Measurements from ENCODE around the gene RPTOR. TPM values are rescaled to one million over a fixed set of nuclear protein-coding genes. Genes with fewer than 3 reads are reported as not detected.

RPTOR gene
- polyA plus RNA-seq, 1 of the 3 experiments (the other 2 are of a cell fraction) = 14.9 TPM

DNA sequence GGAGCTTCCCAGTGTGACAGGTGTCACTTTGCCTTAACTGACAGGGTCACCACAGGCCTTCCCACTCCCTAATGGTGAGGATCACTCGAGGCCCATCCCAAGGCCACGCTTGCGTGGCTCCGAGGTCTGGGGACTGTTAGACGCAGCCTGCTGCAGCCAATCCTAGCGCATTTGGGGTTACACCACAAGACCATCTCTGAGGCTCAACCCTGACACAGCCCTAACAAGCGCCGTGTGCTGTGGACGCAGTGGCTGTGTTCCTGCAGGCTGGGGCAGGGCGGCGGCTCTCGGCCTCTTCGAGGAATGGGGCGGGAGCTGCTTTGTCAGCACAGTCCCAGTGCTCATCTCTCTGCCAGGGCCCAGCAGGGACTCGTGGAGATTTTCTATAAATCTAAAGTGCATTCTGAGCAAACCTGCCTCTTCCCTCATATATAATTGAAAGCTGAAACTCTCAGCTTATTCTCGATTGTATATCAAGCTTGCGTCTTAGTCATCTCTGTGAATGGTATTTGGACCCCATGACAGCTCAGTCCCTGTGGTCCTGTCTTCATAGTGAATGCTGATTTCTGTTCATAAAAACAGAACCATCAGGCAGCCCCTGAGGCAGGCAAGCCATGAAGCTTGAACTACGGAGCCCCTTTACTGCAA is 381.2 kb downstream of the RPTOR start:
- Histone ChIP-seq H3K4me2 (no peak overlapping the region), H3K27me3 (ENCODE audit: insufficient read depth) (no peaks in the 10 kb centered on the region), H4K20me1 (ENCODE audit: insufficient read depth) (no peaks in the 10 kb centered on the region), H3K36me3 (replicated peaks in 1 of 2; ENCODE audit: control insufficient read depth in 1 of 2, insufficient read depth in 2 of 2, low read length in 1 of 2) (peaks cover 12 to 62% of the 10 kb centered on the region in 2 experiments), H3K4me3 (ENCODE audit: low read depth in 2 of 2, low read length in 1 of 2) (no peak overlapping the region), H2AFZ (ENCODE audit: low read depth) (no peak overlapping the region), H3K79me2 (ENCODE audit: insufficient read depth) (no peaks in the 10 kb centered on the region), H3K4me1 (ENCODE audit: control insufficient read depth in 1 of 2, insufficient read depth in 2 of 2, low read depth in 1 of 2, low read length in 1 of 2) (no peaks in the 10 kb centered on the region), H3K9me2 (no peaks in the 10 kb centered on the region), H3F3A (replicated peaks; ENCODE audit: insufficient read depth) (no peaks in the 10 kb centered on the region), H3K9ac (no peak overlapping the region), H3K27ac (ENCODE audit: low read depth in 2 of 2, low read length in 1 of 2) (no peak overlapping the region), H3K9me3 (no peaks in the 10 kb centered on the region)
- ChIA-PET POLR2A (no interaction called here), CTCF (interaction anchor here (1.4 to 3.0 kb wide), 2 partner anchors 12 to 33 kb away, joined by 4 to 9 read pairs; no protein-coding TSS in a partner anchor)
- DNase-seq = no peak
- no peak for TF ChIP-seq EZH2phosphoT487 (IDR thresholded peaks at IDR 0.05; ENCODE audit: borderline replicate concordance, low read depth)
- TF ChIP-seq JUND (IDR thresholded peaks at IDR 0.05) = no peak
- no peak for TF ChIP-seq GABPA (IDR thresholded peaks at IDR 0.05; ENCODE audit: low read depth)
- TF ChIP-seq TEAD4 (IDR thresholded peaks at IDR 0.05; ENCODE audit: borderline replicate concordance, insufficient read depth) = no peak
- no peak for TF ChIP-seq NRF1 (IDR thresholded peaks at IDR 0.05; ENCODE audit: low read depth, low read length)
- TF ChIP-seq FOXM1 (IDR thresholded peaks at IDR 0.05; ENCODE audit: low read depth) = no peak
- no peak for TF ChIP-seq FOXJ3 (CRISPR knock-in tag; IDR thresholded peaks at IDR 0.05)
- TF ChIP-seq, protein P1, sequence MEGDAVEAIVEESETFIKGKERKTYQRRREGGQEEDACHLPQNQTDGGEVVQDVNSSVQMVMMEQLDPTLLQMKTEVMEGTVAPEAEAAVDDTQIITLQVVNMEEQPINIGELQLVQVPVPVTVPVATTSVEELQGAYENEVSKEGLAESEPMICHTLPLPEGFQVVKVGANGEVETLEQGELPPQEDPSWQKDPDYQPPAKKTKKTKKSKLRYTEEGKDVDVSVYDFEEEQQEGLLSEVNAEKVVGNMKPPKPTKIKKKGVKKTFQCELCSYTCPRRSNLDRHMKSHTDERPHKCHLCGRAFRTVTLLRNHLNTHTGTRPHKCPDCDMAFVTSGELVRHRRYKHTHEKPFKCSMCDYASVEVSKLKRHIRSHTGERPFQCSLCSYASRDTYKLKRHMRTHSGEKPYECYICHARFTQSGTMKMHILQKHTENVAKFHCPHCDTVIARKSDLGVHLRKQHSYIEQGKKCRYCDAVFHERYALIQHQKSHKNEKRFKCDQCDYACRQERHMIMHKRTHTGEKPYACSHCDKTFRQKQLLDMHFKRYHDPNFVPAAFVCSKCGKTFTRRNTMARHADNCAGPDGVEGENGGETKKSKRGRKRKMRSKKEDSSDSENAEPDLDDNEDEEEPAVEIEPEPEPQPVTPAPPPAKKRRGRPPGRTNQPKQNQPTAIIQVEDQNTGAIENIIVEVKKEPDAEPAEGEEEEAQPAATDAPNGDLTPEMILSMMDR (IDR thresholded peaks at IDR 0.05) = no peak
- no peak for TF ChIP-seq FOSL2 (IDR thresholded peaks at IDR 0.05; ENCODE audit: borderline replicate concordance, low read depth)
- no peak for TF ChIP-seq EP300 (IDR thresholded peaks at IDR 0.05; ENCODE audit: borderline replicate concordance in 1 of 2, low read depth in 1 of 2, low read length in 1 of 2)
- no peak for TF ChIP-seq MXI1 (IDR thresholded peaks at IDR 0.05; ENCODE audit: low read depth, low read length)
- TF ChIP-seq ELF1 (IDR thresholded peaks at IDR 0.05) = no peak
- TF ChIP-seq GATA2 (CRISPR knock-in tag; IDR thresholded peaks at IDR 0.05) = no peak
- TF ChIP-seq, protein P2, sequence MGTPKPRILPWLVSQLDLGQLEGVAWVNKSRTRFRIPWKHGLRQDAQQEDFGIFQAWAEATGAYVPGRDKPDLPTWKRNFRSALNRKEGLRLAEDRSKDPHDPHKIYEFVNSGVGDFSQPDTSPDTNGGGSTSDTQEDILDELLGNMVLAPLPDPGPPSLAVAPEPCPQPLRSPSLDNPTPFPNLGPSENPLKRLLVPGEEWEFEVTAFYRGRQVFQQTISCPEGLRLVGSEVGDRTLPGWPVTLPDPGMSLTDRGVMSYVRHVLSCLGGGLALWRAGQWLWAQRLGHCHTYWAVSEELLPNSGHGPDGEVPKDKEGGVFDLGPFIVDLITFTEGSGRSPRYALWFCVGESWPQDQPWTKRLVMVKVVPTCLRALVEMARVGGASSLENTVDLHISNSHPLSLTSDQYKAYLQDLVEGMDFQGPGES (IDR thresholded peaks at IDR 0.05; ENCODE audit: low read depth, low read length) = no peak
- TF ChIP-seq, protein P3, sequence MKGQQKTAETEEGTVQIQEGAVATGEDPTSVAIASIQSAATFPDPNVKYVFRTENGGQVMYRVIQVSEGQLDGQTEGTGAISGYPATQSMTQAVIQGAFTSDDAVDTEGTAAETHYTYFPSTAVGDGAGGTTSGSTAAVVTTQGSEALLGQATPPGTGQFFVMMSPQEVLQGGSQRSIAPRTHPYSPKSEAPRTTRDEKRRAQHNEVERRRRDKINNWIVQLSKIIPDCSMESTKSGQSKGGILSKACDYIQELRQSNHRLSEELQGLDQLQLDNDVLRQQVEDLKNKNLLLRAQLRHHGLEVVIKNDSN (IDR thresholded peaks at IDR 0.05; ENCODE audit: borderline replicate concordance, low read depth) = no peak
- TF ChIP-seq RAD21 (IDR thresholded peaks at IDR 0.05; ENCODE audit: low read length) = no peak
- no peak for TF ChIP-seq SIN3A (IDR thresholded peaks at IDR 0.05; ENCODE audit: borderline replicate concordance, low read depth, low read length)
- WGBS (ENCODE audit: low lambda C conversion rate) = 92% methylated on average over 13 of the region's 18 CpGs
